GM10266 (cell line): ENCODE results near the gene RPS27L.

Experiments
- DNase-seq: peaks from one replicate; pipeline ENCODE4 v3.0.0; 2012; ENCODE audit errors: extremely low spot score
- CTCF ChIP-seq: IDR thresholded peaks from 2 replicates; pipeline ENCODE4 v1.5.1; 2012; ENCODE audit warnings: mild to moderate bottlenecking, low read depth; ENCODE audit not compliant: control insufficient read depth, insufficient read depth; ENCODE audit errors: missing control alignments

Gene RPS27L

GRCh38 chr15:63190769-63191649 is 33.7 kb upstream of the RPS27L start:
- no peak for TF ChIP-seq CTCF
- DNase-seq: no peak

DNA sequence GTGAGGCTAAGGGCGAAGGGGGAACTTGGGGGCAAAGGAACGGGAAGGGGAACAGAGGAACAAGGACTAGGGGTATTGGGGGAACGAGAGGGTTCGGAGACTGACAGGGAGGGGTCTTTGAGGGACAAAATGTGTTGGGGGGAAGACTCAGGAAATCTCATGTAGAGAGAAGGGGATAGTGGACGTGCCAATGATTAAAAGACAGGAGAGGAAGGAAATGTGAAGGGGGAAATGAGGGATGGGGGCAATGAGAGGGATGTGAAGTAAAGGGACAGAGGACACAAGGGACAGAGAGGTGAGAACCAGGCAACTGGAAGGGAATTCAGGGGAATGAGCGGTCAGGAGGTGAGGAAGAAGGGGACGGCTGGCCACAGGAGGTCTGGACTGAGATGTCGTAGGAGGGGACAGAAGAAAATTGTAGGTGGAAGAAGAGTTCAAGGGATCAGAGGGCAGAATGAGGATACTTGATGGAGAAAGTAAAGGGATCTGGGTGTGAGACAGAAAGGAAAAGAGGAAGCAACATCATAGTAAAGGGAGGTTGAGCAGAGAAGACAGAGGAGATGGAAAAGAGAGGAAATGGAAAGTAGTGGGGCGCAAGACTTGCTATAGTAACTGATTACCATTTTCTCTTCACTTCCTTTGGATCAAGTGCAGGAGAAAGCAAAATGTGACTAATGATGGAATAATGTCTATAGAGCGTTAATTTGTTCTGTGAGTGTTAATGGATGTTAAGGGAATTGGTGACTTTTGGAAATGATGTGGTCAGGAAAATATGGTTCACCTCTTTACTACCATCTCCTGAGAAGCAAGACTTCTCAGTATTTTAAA is 32.9 kb upstream of the RPS27L start:
- TF ChIP-seq CTCF: no peak
- DNase-seq: no peak

- no peak for TF ChIP-seq CTCF
- DNase-seq: peak; percentile 89
These were observed 31.9 kb upstream of the RPS27L start, which contains the start of gene RAB8B for GRCh38 chr15:63188926-63189871. Gene RAB8B (plus strand): TSS chr15:63189606. CDS start chr15:63189625, 19 bp downstream.

DNA sequence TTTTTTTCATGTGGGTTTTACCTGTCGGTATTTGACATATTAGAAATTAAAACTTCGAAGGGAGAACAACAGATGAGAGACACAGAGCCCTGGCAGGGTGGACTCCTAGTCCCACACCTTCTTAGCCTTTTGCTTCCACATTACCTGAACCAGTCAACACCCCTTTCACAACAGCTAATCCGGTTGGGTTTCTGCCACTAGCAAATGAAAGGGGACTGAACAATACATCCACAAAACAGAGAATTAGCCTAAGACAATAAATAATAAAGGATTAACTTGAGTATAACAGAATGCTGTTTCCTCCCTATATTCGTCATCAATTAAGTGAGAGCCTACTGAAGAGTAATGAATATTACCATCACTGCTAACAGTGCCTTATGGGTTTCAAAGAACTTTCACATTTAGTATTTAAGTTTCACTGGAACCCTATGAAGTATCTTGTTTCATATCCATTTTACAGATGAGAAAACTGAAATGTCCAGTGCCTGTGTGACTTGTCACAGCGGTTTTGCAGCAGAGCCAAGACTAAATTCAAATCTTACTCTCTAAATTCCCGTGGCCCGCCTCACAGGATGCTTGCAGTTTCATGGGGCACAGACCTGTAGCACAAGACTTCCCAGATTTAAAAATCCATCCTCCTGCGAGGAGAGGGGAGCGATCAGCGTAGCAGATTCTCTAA is 31.1 kb upstream of the RPS27L start:
- peak; percentile 28 for DNase-seq
- TF ChIP-seq CTCF: no peak

DNA sequence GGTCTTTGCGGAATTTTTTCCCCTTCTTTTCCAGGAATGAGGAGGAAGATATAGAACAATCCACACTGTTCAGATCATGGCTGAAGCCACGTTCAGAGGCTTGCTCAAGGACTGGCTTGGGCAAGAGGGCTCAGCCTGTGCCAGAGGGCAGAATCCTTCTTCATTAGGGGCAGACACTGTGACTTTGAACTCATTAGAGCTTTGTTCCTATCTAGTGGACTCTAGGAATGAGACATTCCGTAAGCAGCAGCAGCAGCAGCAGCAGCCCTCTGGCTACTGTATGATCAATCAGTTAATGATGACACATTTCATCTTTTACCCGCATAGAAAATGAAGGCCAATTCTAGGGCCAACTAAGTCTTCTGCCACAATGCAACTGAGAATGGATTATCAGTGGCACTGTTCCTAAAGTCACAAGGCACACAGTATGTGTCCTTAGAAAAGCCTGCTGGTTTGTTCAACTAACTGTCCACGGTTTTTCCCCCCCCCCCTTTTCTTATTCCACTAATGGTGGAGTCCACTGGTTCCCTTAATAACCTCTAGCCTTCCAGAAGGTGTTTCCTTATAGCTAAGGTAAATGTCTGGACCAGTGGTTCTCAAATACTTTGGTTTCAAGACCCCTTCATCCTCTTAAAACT is 30.4 kb upstream of the RPS27L start:
- no peak for DNase-seq
- no peak for TF ChIP-seq CTCF

DNA sequence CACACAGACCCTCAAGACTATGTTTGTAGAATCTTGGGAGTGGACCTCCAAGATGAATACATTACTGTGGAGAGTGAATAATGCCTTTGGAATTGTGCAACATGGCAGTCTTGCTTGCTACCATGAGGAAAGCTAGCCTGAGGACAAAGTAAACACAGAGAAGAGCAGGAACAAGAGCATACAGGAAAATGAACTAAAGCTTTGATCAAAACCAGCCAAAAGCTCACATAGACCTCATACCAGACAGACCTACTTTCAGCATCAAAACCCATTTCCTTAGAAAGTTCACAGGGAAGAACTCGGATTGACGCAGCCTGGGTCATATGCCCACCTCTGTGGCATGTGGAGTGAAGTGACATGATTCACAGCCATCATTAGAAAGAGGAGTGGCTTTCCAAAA is 28.8 kb upstream of the RPS27L start:
- TF ChIP-seq CTCF: no peak
- DNase-seq: no peak
